OCI-LY1 (cell line): ENCODE results near the gene CRYL1.
A peak's percentile ranks its signal among the peaks of the same experiment; 100 is the strongest.

Experiments
- H2AFZ ChIP-seq: fragments of 200-600 bp; sonication (generic), shearing (Covaris generic); 2 replicates; pipeline ENCODE4 v1.6.0; 2014; ENCODE audit warnings: antibody characterized with exemption, mild to moderate bottlenecking, low read length
- H3F3A ChIP-seq: fragments of 200-600 bp; sonication (generic), shearing (Covaris generic); 2 replicates; pipeline ENCODE4 v1.6.0; 2014; ENCODE audit warnings: mild to moderate bottlenecking, antibody characterized with exemption, low read length, moderate library complexity; ENCODE audit not compliant: insufficient read depth
- H3K27ac ChIP-seq: fragments of 200-600 bp; sonication (generic); 2 replicates; pipeline ENCODE4 v1.5.1; 2014; ENCODE audit warnings: low read length, mixed run types, mild to moderate bottlenecking, low read depth; ENCODE audit not compliant: poor library complexity, severe bottlenecking
- H3K27me3 ChIP-seq: fragments of 200-600 bp; sonication (generic); 2 replicates; pipeline ENCODE4 v1.6.0; 2014; ENCODE audit warnings: antibody characterized with exemption, mild to moderate bottlenecking, low read length, moderate library complexity; ENCODE audit not compliant: insufficient read depth
- H3K36me3 ChIP-seq: fragments of 200-600 bp; sonication (generic); 2 replicates; pipeline ENCODE4 v1.6.1; 2014; ENCODE audit warnings: mild to moderate bottlenecking, antibody characterized with exemption, low read length, moderate library complexity, mixed read lengths; ENCODE audit not compliant: insufficient read depth
- H3K4me1 ChIP-seq: fragments of 200-600 bp; sonication (generic); 2 replicates; pipeline ENCODE4 v1.5.1; 2014; ENCODE audit warnings: mild to moderate bottlenecking, low read length, moderate library complexity; ENCODE audit not compliant: insufficient read depth, severe bottlenecking
- H3K4me2 ChIP-seq: fragments of 200-600 bp; sonication (generic), shearing (Covaris generic); 2 replicates; pipeline ENCODE4 v1.6.1; 2014; ENCODE audit warnings: low read length
- H3K4me3 ChIP-seq: fragments of 200-600 bp; sonication (generic); 2 replicates; pipeline ENCODE4 v1.5.1; 2014; ENCODE audit warnings: low read length, low read depth, mild to moderate bottlenecking, mixed read lengths; ENCODE audit not compliant: poor library complexity, severe bottlenecking
- H3K79me2 ChIP-seq: fragments of 200-600 bp; shearing (Covaris generic); 2 replicates; pipeline ENCODE4 v1.6.1; 2016; ENCODE audit warnings: mixed run types, low read length, mixed read lengths; ENCODE audit not compliant: insufficient read depth
- H3K9ac ChIP-seq: fragments of 200-600 bp; sonication (generic), shearing (Covaris generic); 2 replicates; pipeline ENCODE4 v1.6.1; 2014; ENCODE audit warnings: mild to moderate bottlenecking, low read length, mixed read lengths
- H3K9me2 ChIP-seq: fragments of 200-600 bp; sonication (generic), shearing (Covaris generic); 2 replicates; pipeline ENCODE4 v1.6.1; 2014; ENCODE audit warnings: low read depth, mild to moderate bottlenecking, low read length, mixed read lengths
- H3K9me3 ChIP-seq: fragments of 200-600 bp; shearing (Covaris generic); 2 replicates; pipeline ENCODE4 v1.6.1; 2014; ENCODE audit warnings: low read length, mixed read lengths
- H4K20me1 ChIP-seq: fragments of 200-600 bp; sonication (generic), shearing (Covaris generic); 2 replicates; pipeline ENCODE4 v1.6.0; 2016; ENCODE audit warnings: mild to moderate bottlenecking, low read length; ENCODE audit not compliant: insufficient read depth
- EZH2 ChIP-seq: fragments of 200-600 bp; sonication (generic), shearing (Covaris generic); IDR thresholded peaks from 2 replicates; pipeline ENCODE4 v1.8.0; 2017; ENCODE audit warnings: borderline replicate concordance, mixed run types, mild to moderate bottlenecking, antibody characterized with exemption, low read length, moderate library complexity, mixed read lengths
- TF ChIP-seq, protein P1 (sequence below): fragments of 200-600 bp; sonication (generic), shearing (Covaris generic); IDR thresholded peaks from 2 replicates; pipeline ENCODE4 v1.5.1; 2017; ENCODE audit warnings: mild to moderate bottlenecking, antibody characterized with exemption, low read length, moderate library complexity, mixed read lengths

The CRYL1 gene

DNA sequence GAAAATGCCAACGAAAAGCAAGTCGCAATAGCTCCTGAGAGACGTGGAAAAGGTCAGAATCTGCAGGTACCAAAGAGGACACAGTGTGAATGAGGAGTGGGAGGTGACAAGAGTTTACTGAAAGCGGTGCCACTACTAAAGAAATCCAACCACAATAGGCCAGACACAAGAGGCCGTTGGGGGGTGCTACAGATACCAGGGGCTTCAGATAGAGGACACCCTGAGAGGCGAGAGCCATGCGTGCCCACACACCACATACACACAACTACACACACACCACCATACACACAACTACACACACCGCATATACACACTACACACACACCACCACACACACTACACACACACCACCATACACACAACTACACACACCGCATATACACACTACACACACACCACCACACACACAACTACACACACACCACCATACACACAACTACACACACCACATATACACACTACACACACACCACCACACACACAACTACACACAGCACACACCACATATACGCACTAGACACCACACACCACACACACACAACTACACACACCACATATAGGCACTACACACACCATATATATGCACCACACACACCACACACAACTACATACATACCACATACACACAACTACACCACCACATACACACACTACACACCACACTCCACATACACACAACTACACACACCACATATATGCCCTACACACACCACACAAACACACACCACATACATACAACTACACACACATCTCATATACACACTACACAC is 28.5 kb downstream of the CRYL1 start:
- no peaks in the 10 kb centered on the region; the same call in 1 of the 2 replicates for H3K36me3 ChIP-seq
- no peak overlapping the region for H3K27ac ChIP-seq
- H3F3A ChIP-seq = no peaks in the 10 kb centered on the region
- H3K9me3 ChIP-seq = peaks cover 7% of the 10 kb centered on the region
- no peaks in the 10 kb centered on the region for H3K79me2 ChIP-seq
- no peaks in the 10 kb centered on the region for H3K9me2 ChIP-seq
- no peak overlapping the region for H3K9ac ChIP-seq
- TF ChIP-seq EZH2 = no peak
- TF ChIP-seq, protein P1, sequence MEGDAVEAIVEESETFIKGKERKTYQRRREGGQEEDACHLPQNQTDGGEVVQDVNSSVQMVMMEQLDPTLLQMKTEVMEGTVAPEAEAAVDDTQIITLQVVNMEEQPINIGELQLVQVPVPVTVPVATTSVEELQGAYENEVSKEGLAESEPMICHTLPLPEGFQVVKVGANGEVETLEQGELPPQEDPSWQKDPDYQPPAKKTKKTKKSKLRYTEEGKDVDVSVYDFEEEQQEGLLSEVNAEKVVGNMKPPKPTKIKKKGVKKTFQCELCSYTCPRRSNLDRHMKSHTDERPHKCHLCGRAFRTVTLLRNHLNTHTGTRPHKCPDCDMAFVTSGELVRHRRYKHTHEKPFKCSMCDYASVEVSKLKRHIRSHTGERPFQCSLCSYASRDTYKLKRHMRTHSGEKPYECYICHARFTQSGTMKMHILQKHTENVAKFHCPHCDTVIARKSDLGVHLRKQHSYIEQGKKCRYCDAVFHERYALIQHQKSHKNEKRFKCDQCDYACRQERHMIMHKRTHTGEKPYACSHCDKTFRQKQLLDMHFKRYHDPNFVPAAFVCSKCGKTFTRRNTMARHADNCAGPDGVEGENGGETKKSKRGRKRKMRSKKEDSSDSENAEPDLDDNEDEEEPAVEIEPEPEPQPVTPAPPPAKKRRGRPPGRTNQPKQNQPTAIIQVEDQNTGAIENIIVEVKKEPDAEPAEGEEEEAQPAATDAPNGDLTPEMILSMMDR = no peak
- H3K4me1 ChIP-seq = no peaks in the 10 kb centered on the region
- no peak overlapping the region for H2AFZ ChIP-seq
- H3K4me2 ChIP-seq = no peak overlapping the region
- no peaks in the 10 kb centered on the region for H3K27me3 ChIP-seq
- H3K4me3 ChIP-seq = no peak overlapping the region
- H4K20me1 ChIP-seq = no peaks in the 10 kb centered on the region

DNA sequence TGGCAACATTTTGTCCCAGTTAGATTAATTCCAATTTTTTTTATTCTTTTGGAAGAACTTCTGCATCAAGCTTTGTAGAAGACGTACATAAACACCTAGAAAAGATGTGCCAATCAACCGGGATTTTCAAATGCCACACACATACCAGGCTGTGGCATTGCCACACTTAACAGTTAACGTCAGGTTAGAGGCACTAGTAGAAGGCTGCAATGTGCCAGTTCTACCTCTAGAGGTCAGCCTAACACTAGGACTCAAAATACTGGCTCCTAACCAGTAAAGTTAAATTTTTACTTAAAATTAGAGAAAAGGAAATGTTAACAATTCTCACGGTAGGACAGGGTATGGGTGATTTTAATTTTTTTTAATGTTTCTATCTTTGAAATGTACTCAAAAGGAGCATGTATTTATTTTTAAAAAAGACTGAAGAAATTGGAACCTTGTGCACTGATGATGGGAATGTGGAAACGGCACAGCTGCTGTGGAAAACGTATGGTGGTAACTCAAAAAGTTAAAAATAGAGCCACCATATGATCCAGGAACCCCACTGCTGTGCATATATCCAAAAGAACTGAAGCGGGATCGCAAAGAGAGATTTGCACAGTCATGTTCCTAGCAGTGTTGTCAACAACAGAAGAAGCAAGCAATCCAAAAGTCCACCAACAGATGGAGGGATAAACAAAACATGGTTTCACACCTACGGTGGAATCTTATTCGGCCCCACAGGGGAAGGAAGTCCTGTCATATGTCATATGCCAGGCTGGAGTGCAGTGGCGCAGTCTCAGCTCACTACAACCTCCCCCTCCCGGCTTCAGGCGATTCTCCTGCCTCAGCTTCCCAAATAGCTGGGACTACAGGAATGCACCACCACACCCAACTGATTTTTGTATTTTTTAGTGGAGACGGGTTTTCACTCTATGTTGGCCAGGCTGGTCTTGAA is 30.3 kb downstream of the CRYL1 start:
- H3K36me3 ChIP-seq = no peaks in the 10 kb centered on the region; the same call in 1 of the 2 replicates
- H3K4me3 ChIP-seq = no peak overlapping the region
- H3K9me2 ChIP-seq = no peaks in the 10 kb centered on the region
- H3K27ac ChIP-seq = no peak overlapping the region
- H2AFZ ChIP-seq = no peak overlapping the region
- TF ChIP-seq, protein P1 = peak; percentile 92
- no peak for TF ChIP-seq EZH2
- H3K9ac ChIP-seq = no peak overlapping the region
- no peaks in the 10 kb centered on the region for H3K27me3 ChIP-seq
- no peaks in the 10 kb centered on the region for H3F3A ChIP-seq
- H3K9me3 ChIP-seq = no peaks in the 10 kb centered on the region
- H4K20me1 ChIP-seq = no peaks in the 10 kb centered on the region
- no peaks in the 10 kb centered on the region for H3K79me2 ChIP-seq
- no peak overlapping the region for H3K4me2 ChIP-seq
- H3K4me1 ChIP-seq = no peaks in the 10 kb centered on the region

DNA sequence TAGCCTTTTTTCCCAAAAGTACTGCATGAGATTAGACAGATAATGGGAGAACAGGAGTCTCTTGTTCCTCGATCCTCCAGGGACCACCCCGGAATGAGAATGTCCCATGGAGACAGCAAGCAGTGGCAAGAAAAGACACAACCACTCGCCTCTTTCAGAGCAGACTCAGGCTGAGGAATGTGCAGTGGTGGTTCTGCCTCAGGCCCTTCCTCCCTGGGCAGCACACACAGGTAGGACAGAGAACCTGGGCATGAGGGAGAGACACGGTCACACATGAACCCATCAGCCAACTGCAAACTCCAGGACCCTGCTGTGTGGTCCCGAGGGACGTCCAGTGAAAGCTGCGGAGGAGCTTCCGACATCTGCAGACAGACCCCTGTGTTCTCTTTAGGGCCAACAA is 31.0 kb downstream of the CRYL1 start:
- no peaks in the 10 kb centered on the region for H3K4me1 ChIP-seq
- no peaks in the 10 kb centered on the region for H3F3A ChIP-seq
- no peaks in the 10 kb centered on the region for H3K9me3 ChIP-seq
- H3K27ac ChIP-seq = no peak overlapping the region
- H3K36me3 ChIP-seq = no peaks in the 10 kb centered on the region
- H2AFZ ChIP-seq = no peak overlapping the region
- no peaks in the 10 kb centered on the region for H4K20me1 ChIP-seq
- TF ChIP-seq, protein P1 = no peak
- TF ChIP-seq EZH2 = no peak
- no peak overlapping the region for H3K9ac ChIP-seq
- H3K9me2 ChIP-seq = no peaks in the 10 kb centered on the region
- no peak overlapping the region for H3K4me3 ChIP-seq
- no peaks in the 10 kb centered on the region for H3K27me3 ChIP-seq
- H3K4me2 ChIP-seq = no peak overlapping the region
- H3K79me2 ChIP-seq = no peaks in the 10 kb centered on the region
